ENCODE data around the gene SLC8A1. TPM values are rescaled to one million over a fixed set of nuclear protein-coding genes. Genes with fewer than 3 reads are reported as not detected.
A peak's percentile ranks its signal among the peaks of the same experiment; 100 is the strongest.

SLC8A1 gene
- polyA plus RNA-seq, 4 donors, result 66.4 to 109 (median 72.6) TPM

- DNase-seq (ENCODE audit: low read depth in 4 of 4, low spot score in 3 of 4), result no peak
These were observed 282.0 kb downstream of the SLC8A1 start for GRCh38 chr2:40169856-40170255.

- no peak for DNase-seq (ENCODE audit: low read depth in 4 of 4, low spot score in 3 of 4)
These were observed 282.5 kb downstream of the SLC8A1 start for GRCh38 chr2:40169430-40169829.

- no peak for DNase-seq (ENCODE audit: low read depth in 4 of 4, low spot score in 3 of 4)
These were observed 283.3 kb downstream of the SLC8A1 start for GRCh38 chr2:40168546-40168945.

- no peak for DNase-seq (ENCODE audit: low read depth in 4 of 4, low spot score in 3 of 4)
These were observed 283.9 kb downstream of the SLC8A1 start for GRCh38 chr2:40168032-40168431.

GRCh38 chr2:40166006-40166405, 285.9 kb downstream of the SLC8A1 start:
- no peak for DNase-seq (ENCODE audit: low read depth in 4 of 4, low spot score in 3 of 4)

DNA sequence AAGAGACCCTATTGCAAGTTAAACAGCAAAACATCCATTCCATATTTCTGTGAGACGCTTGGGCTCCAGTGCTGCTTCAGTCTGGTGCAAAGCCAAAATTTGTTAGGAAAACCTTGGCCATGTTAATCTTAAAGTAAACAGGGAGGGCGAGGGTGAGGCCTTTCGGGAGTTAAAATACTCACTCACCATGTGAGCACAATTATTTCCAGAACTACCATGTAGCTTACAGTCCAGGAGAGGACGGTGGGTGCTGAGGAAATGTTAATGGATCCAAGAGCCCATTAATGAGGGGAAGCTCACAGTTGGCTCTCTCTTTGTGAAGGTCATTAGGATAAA, 286.4 kb downstream of the SLC8A1 start:
- no peak for DNase-seq (ENCODE audit: low read depth in 4 of 4, low spot score in 3 of 4)

- DNase-seq (ENCODE audit: low read depth in 4 of 4, low spot score in 3 of 4), result no peak
These were observed 287.0 kb downstream of the SLC8A1 start for GRCh38 chr2:40164736-40165508.

DNA sequence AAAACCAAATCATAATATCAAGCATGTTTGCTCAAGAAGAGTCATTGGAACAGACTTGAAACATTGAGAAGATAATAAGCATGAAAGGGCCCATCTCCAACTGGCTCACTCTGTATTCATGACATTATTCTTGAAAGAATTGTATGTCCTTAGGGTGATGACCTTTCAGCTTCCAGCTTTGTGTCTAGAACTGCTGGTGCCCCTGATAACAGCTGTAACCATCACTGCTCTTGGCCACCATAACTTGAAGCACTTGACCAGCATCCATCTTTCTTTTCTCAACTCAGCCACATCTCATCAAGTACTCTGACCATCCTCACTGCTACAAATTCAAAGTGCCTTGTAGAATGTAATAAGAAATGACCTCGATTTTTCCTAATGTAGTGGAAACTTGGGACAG, 289.9 kb downstream of the SLC8A1 start:
- no peak for DNase-seq (ENCODE audit: low read depth in 4 of 4, low spot score in 3 of 4)

DNA sequence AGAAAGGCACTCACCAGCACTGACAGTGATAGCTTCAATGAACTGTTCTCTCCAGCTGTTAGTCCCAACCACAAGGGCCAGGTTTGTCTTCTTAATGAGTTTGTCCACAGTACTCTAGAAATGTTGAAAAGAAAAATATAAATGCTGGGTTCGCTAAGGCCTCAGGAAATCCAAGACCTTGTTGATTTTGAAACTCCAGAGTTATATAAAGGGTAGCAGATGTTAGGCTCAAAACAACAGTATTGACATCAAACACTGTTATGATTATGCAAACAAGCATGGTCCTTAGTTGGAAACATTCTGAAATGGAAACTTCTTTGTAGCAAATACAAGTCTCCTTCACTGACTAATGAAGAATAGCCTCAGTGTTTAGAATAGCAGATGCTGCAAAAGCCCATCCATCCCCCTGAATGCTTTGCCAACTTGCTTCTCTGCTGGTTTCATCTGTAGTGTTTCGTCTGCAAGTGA, 291.1 kb downstream of the SLC8A1 start:
- DNase-seq (ENCODE audit: low read depth in 4 of 4, low spot score in 3 of 4), result no peak

DNA sequence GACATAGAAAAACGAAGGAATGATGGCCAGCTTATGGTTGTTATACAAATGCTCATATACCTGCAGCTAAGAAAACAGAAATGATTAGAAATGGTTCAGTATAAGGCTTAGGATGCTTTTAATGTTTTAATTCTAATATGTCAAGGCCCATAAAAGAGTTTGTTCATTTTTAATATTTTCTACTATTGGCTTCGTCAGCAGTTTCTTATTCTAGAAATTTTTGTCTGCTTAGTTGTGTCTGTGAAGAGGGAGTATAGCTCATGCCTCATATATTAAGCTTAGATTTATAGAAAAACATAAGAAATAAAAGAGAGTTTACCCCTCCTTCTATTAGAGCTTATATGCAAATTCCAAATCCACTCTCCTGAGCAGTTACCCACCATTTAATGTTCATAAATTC, 292.6 kb downstream of the SLC8A1 start:
- DNase-seq (ENCODE audit: low read depth in 4 of 4, low spot score in 3 of 4), result no peak

- no peak for DNase-seq (ENCODE audit: low read depth in 4 of 4, low spot score in 3 of 4)
These were observed 293.1 kb downstream of the SLC8A1 start for GRCh38 chr2:40158781-40159180.

- no peak for DNase-seq (ENCODE audit: low read depth in 4 of 4, low spot score in 3 of 4)
These were observed 296.2 kb downstream of the SLC8A1 start for GRCh38 chr2:40155728-40156127.

- no peak for DNase-seq (ENCODE audit: low read depth in 4 of 4, low spot score in 3 of 4)
These were observed 301.6 kb downstream of the SLC8A1 start for GRCh38 chr2:40150266-40150665.

- no peak for DNase-seq (ENCODE audit: low read depth in 4 of 4, low spot score in 3 of 4)
These were observed 303.6 kb downstream of the SLC8A1 start for GRCh38 chr2:40148334-40148733.

DNA sequence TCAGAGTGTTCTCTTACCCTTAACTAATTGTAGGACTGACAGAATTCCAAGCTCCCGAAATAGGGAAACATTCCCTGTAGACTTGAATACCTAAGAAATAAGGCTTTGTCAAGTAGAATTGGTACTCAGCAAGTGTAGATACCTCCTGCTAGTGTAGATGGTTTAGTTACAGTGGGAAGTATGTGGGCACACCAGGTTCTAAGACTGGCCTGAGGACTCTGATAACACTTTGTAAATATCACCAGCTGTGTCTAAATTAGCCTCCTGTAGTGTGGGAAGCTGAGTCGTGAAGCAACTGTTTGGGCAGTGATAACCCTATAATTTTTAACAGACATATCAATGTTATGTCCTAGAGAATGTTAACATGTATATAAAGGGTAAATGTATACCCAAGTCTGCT, 304.5 kb downstream of the SLC8A1 start:
- no peak for DNase-seq (ENCODE audit: low read depth in 4 of 4, low spot score in 3 of 4)

- no peak for DNase-seq (ENCODE audit: low read depth in 4 of 4, low spot score in 3 of 4)
These were observed 307.9 kb downstream of the SLC8A1 start for GRCh38 chr2:40144022-40144421.

GRCh38 chr2:40138314-40138713, 313.6 kb downstream of the SLC8A1 start:
- DNase-seq (ENCODE audit: low read depth in 4 of 4, low spot score in 3 of 4), result peak in 1 of 4 donors; percentile 27

DNA sequence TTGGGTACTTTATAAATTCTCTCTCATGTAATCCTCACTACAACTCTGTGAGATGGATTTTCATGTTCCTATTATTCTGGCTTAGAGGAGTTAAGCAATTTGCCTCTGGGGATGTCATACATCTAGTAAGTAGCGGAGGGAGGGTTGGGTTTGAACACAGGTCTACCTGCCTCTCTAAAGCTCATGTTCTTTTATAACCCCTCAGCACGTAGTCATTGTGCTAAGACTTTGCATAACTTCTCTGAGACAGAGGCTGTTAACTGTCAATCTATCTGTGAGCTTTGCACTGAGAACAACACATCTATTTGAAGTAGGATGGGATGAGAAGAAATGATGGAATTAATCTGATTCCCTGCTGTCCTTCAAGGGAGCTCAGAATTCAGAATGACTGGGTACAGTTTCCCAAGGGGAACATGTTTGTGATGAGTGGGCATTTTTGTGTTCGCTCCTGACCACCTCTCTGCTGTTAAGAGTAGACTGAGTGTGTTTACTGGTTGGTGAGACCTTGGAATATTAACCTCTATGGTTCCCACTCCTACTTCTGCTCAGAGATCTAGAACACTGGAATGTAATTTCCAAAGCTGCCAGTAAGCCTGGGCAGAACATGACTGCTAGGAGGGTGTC, 320.7 kb downstream of the SLC8A1 start:
- no peak for DNase-seq (ENCODE audit: low read depth in 4 of 4, low spot score in 3 of 4)

- DNase-seq (ENCODE audit: low read depth in 4 of 4, low spot score in 3 of 4), result peak in 1 of 4 donors; percentile 12
These were observed 321.5 kb downstream of the SLC8A1 start for GRCh38 chr2:40130251-40130994.

DNA sequence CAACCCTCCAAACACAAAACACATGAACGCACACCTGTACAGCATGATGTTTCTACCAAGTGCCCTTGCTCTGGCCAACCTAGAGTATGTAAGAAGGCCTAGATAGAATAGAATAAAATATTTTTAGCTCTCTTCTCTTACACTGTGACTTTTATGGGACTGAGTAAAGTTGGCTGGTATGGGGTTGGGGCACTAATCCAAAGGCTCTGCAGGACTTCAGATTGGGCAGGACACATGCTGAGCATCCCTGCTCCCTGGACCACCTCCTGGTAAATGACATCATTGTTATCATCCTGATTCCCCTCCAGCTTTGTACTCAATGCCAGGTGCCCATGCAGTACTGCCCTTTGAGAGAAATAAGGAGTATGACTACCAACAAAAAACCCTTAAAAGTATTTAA, 322.2 kb downstream of the SLC8A1 start:
- no peak for DNase-seq (ENCODE audit: low read depth in 4 of 4, low spot score in 3 of 4)

DNA sequence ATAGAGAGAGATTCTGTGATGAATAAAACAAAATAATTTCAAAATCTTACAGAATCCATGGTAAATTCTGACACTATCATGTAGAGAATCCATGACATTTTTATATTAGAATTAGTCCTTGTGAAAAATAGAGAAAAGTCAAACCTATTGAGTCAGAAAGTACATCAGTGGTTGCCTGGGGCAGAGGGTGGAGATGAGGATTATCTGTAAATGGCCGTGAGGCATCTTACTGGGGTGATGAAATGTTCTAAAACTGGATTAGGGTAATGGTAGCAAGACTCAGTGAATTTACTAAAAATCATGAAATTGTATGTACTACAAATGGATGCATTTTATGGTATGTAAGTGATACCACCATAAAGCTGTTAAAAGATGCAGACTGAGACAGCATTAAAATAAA, 323.1 kb downstream of the SLC8A1 start:
- no peak for DNase-seq (ENCODE audit: low read depth in 4 of 4, low spot score in 3 of 4)
